GM21529 (cell line): Measurements from ENCODE around the gene LYST.
A peak's percentile ranks its signal among the peaks of the same experiment; 100 is the strongest.
"Not testable (repeated sequence)": the region's sequence is repeated elsewhere in the genome, so short reads cannot be mapped to it uniquely, and the experiment has no call there.

ENCODE experiments used
- ATAC-seq: cut with Tn5 transposase; IDR thresholded peaks from one replicate; pipeline ENCODE4 v1.9.1; 2021; ENCODE audit not compliant: unreplicated experiment

LYST gene

GRCh38 chr1:235861857-235862256 is 4.8 kb downstream of the LYST start:
- ATAC-seq, result no peak

- no peak for ATAC-seq
These were observed 5.9 kb downstream of the LYST start for GRCh38 chr1:235860829-235861228.

- no peak for ATAC-seq
These were observed 6.9 kb downstream of the LYST start for GRCh38 chr1:235859789-235860188.

GRCh38 chr1:235858766-235859165 is 7.9 kb downstream of the LYST start:
- no peak for ATAC-seq

GRCh38 chr1:235857756-235858155 is 8.9 kb downstream of the LYST start:
- no peak for ATAC-seq

- peak; percentile 80 for ATAC-seq
These were observed 10.8 kb downstream of the LYST start for GRCh38 chr1:235855811-235856429.

GRCh38 chr1:235854347-235854746 is 12.4 kb downstream of the LYST start:
- no peak for ATAC-seq

GRCh38 chr1:235853653-235854052 is 13.1 kb downstream of the LYST start:
- ATAC-seq, result no peak

GRCh38 chr1:235852887-235853286 is 13.8 kb downstream of the LYST start:
- no peak for ATAC-seq

GRCh38 chr1:235851939-235852338 is 14.8 kb downstream of the LYST start:
- ATAC-seq, result no peak

- not testable (repeated sequence) for ATAC-seq
These were observed 18.5 kb downstream of the LYST start for GRCh38 chr1:235848251-235848650.

- not testable (repeated sequence) for ATAC-seq
These were observed 21.0 kb downstream of the LYST start for GRCh38 chr1:235845656-235846107.

GRCh38 chr1:235844776-235845175 is 21.9 kb downstream of the LYST start:
- no peak for ATAC-seq

GRCh38 chr1:235843461-235843961 is 23.2 kb downstream of the LYST start:
- peak; percentile 74 for ATAC-seq

- ATAC-seq, result peak; percentile 76
These were observed 24.7 kb downstream of the LYST start for GRCh38 chr1:235841938-235842545.

GRCh38 chr1:235838021-235838420 is 28.7 kb downstream of the LYST start:
- no peak for ATAC-seq

GRCh38 chr1:235835226-235835625 is 31.5 kb downstream of the LYST start:
- ATAC-seq, result no peak

- no peak for ATAC-seq
These were observed 32.1 kb downstream of the LYST start for GRCh38 chr1:235834620-235835019.

GRCh38 chr1:235832011-235832410 is 34.7 kb downstream of the LYST start:
- no peak for ATAC-seq

- peak; percentile 98 for ATAC-seq
These were observed 35.6 kb downstream of the LYST start for GRCh38 chr1:235831148-235831547.

GRCh38 chr1:235826102-235826854 is 40.4 kb downstream of the LYST start:
- ATAC-seq, result no peak

- ATAC-seq, result no peak
These were observed 41.5 kb downstream of the LYST start for GRCh38 chr1:235825229-235825628.
